GM19043 (cell line): ENCODE data around the gene PDZD2.

Experiments used
- ATAC-seq: cut with Tn5 transposase; IDR thresholded peaks from one replicate; pipeline ENCODE4 v1.9.1; 2021; ENCODE audit warnings: low read depth; ENCODE audit not compliant: unreplicated experiment

Gene PDZD2

GRCh38 chr5:32150366-32150765, 511.4 kb downstream of the PDZD2 start:
- no peak for ATAC-seq

- ATAC-seq: no peak
Measured at GRCh38 chr5:32151198-32151597, 512.3 kb downstream of the PDZD2 start.

- no peak for ATAC-seq
Measured at GRCh38 chr5:32153723-32154122, 514.8 kb downstream of the PDZD2 start.

GRCh38 chr5:32155211-32155610, 516.3 kb downstream of the PDZD2 start:
- ATAC-seq: no peak

- ATAC-seq: no peak
Measured at GRCh38 chr5:32156635-32157034, 517.7 kb downstream of the PDZD2 start.

GRCh38 chr5:32157078-32157477, 518.1 kb downstream of the PDZD2 start:
- no peak for ATAC-seq

GRCh38 chr5:32158679-32158975, 519.7 kb downstream of the PDZD2 start:
- ATAC-seq: no peak

- no peak for ATAC-seq
Measured at GRCh38 chr5:32159328-32160072, 520.6 kb downstream of the PDZD2 start.

GRCh38 chr5:32160228-32160627, 521.3 kb downstream of the PDZD2 start:
- ATAC-seq: no peak
